Measurements from ENCODE around the gene GRK4. TPM values are rescaled to one million over a fixed set of nuclear protein-coding genes. Genes with fewer than 3 reads are reported as not detected.

Gene GRK4
- total RNA-seq, 1 donor from 2014 or later, result 6.7 TPM

DNA sequence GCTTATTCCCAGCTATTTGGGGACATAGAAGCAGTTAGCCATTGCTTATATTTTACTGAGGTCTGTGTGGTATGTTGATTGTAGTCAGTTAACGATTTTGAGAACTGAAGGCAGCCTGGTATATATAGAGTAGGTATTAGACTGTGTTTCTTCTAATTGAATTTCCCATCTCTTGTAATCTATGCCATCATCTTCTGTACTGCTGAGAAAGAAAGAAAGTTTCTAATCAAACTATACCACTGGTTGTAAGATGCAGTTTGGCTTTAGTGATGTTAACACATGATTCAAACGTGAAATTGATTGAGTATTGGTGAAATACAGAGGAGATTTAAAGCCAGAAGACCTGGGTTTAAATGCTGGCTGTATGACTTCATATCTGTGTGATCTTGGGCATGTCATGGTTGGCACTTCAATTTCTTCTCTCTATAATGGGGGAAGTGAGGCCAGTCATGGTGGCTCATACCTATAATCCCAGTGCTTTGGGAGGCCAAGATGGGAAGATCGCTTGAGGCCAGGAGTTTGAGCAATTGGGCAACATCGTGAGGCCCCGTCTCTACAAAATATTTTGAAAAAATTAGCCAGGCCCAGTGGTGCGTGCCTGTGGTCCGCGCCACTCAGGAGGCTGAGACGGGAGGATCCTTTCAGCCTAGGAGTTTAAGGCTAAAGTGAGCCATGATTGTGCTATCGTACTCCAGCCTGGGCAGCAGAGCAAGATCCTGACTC is 122.7 kb downstream of the GRK4 start:
- DNase-seq (ENCODE audit: low read depth), result no peak
- H3K36me3 ChIP-seq (ENCODE audit: insufficient read depth, low read length), result peaks cover 19% of the 10 kb centered on the region
- no peak overlapping the region for H3K4me3 ChIP-seq (ENCODE audit: insufficient read depth, low read depth, low read length)
- H3K27ac Mint-ChIP-seq (ENCODE audit: unreplicated experiment), result no peak overlapping the region
- no peaks in the 10 kb centered on the region for H3K4me1 ChIP-seq (ENCODE audit: insufficient read depth, low read length)
- no peaks in the 10 kb centered on the region for H3K27me3 Mint-ChIP-seq (ENCODE audit: low read depth, unreplicated experiment)
- no peaks in the 10 kb centered on the region for H3K9me3 ChIP-seq (ENCODE audit: insufficient read depth, low read depth, low read length)
- no peak for FAIRE-seq
- no peaks in the 10 kb centered on the region for H3K27me3 ChIP-seq (ENCODE audit: insufficient read depth, low read length)
- H3K9ac ChIP-seq (ENCODE audit: low read length), result no peak overlapping the region
- H3K4me3 Mint-ChIP-seq (ENCODE audit: unreplicated experiment), result no peak overlapping the region
- H3K36me3 Mint-ChIP-seq (ENCODE audit: low read depth, unreplicated experiment), result peaks cover 9% of the 10 kb centered on the region
- peaks cover 67% of the 10 kb centered on the region for H3K79me2 ChIP-seq (ENCODE audit: insufficient read depth, low read length)
- H3K4me1 Mint-ChIP-seq (ENCODE audit: low read depth, unreplicated experiment), result peaks cover 4% of the 10 kb centered on the region
- no peak overlapping the region for H2AFZ ChIP-seq (ENCODE audit: low read depth, low read length)
- peaks cover 74% of the 10 kb centered on the region for H4K20me1 ChIP-seq (ENCODE audit: insufficient read depth, low read length)
- H3K27ac ChIP-seq (ENCODE audit: low read depth, low read length), result no peak overlapping the region
- H3K4me2 ChIP-seq (ENCODE audit: low read length), result no peak overlapping the region
- TF ChIP-seq, protein P1, sequence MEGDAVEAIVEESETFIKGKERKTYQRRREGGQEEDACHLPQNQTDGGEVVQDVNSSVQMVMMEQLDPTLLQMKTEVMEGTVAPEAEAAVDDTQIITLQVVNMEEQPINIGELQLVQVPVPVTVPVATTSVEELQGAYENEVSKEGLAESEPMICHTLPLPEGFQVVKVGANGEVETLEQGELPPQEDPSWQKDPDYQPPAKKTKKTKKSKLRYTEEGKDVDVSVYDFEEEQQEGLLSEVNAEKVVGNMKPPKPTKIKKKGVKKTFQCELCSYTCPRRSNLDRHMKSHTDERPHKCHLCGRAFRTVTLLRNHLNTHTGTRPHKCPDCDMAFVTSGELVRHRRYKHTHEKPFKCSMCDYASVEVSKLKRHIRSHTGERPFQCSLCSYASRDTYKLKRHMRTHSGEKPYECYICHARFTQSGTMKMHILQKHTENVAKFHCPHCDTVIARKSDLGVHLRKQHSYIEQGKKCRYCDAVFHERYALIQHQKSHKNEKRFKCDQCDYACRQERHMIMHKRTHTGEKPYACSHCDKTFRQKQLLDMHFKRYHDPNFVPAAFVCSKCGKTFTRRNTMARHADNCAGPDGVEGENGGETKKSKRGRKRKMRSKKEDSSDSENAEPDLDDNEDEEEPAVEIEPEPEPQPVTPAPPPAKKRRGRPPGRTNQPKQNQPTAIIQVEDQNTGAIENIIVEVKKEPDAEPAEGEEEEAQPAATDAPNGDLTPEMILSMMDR (IDR thresholded peaks at IDR 0.05; ENCODE audit: insufficient read depth, low read depth, low read length), result no peak
- TF ChIP-seq EZH2 (IDR thresholded peaks at IDR 0.05; ENCODE audit: insufficient read depth, low read length), result no peak
- no peaks in the 10 kb centered on the region for H3K9me3 Mint-ChIP-seq (ENCODE audit: unreplicated experiment)

DNA sequence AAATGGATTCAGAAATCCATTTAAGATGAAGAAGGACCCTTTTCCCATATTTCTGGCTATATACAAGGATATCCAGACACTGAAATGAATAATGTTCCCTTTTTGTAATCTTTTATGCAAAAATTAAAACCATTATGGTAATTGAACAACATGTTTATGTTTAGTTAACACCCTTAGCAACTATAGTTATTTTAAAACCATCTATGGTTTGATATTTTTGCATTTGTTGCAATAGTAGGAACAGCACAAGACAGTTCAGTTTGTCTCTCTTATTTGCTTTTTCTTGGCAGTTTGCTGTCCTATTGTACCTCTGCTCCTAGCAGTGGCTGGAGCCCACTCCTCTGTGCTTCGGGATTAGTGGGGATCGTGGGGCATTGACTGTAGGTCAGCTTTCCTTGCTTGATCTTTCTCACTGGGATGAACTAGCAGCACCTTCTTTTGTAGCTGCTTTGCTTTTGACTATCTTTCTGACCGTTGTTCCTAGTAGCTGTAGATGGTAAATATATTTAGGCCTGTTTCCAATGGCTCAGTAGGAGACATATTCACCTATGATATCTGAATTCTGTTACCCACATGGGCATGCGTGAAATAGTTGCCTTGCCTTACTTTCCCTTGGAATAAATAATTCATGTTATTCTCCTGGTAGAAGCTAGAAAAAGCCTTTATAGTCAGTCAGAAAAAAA is 123.9 kb downstream of the GRK4 start:
- H3K36me3 ChIP-seq (ENCODE audit: insufficient read depth, low read length), result peaks cover 19% of the 10 kb centered on the region
- H3K4me2 ChIP-seq (ENCODE audit: low read length), result no peak overlapping the region
- no peak overlapping the region for H3K27ac Mint-ChIP-seq (ENCODE audit: unreplicated experiment)
- TF ChIP-seq, protein P1 (IDR thresholded peaks at IDR 0.05; ENCODE audit: insufficient read depth, low read depth, low read length), result no peak
- no peak for TF ChIP-seq EZH2 (IDR thresholded peaks at IDR 0.05; ENCODE audit: insufficient read depth, low read length)
- H3K4me1 ChIP-seq (ENCODE audit: insufficient read depth, low read length), result no peaks in the 10 kb centered on the region
- no peaks in the 10 kb centered on the region for H3K27me3 ChIP-seq (ENCODE audit: insufficient read depth, low read length)
- peaks cover 56% of the 10 kb centered on the region for H3K79me2 ChIP-seq (ENCODE audit: insufficient read depth, low read length)
- H3K9ac ChIP-seq (ENCODE audit: low read length), result no peak overlapping the region
- no peak overlapping the region for H3K4me3 Mint-ChIP-seq (ENCODE audit: unreplicated experiment)
- no peak overlapping the region for H2AFZ ChIP-seq (ENCODE audit: low read depth, low read length)
- DNase-seq (ENCODE audit: low read depth) (no peak), FAIRE-seq (no peak)
- H3K4me3 ChIP-seq (ENCODE audit: insufficient read depth, low read depth, low read length), result no peak overlapping the region
- no peaks in the 10 kb centered on the region for H3K27me3 Mint-ChIP-seq (ENCODE audit: low read depth, unreplicated experiment)
- H4K20me1 ChIP-seq (ENCODE audit: insufficient read depth, low read length), result peaks cover 63% of the 10 kb centered on the region
- peaks cover 4% of the 10 kb centered on the region for H3K4me1 Mint-ChIP-seq (ENCODE audit: low read depth, unreplicated experiment)
- H3K9me3 Mint-ChIP-seq (ENCODE audit: unreplicated experiment), result no peaks in the 10 kb centered on the region
- H3K36me3 Mint-ChIP-seq (ENCODE audit: low read depth, unreplicated experiment), result peaks cover 9% of the 10 kb centered on the region
- no peaks in the 10 kb centered on the region for H3K9me3 ChIP-seq (ENCODE audit: insufficient read depth, low read depth, low read length)
- H3K27ac ChIP-seq (ENCODE audit: low read depth, low read length), result no peak overlapping the region

Other genes starting within 250 kb of the GRK4 start
- gene TNIP2, start 207.2 kb upstream of the GRK4 start, total RNA-seq, result 31.1 and 33.7 TPM in 2 replicates
- gene SH3BP2, start 170.5 kb upstream of the GRK4 start, total RNA-seq, result 33.7 and 35.0 TPM in 2 replicates
- 258 and 280 TPM in 2 replicates for gene ADD1, start 119.7 kb upstream of the GRK4 start, total RNA-seq
- gene NOP14, start 165 bp upstream of the GRK4 start, total RNA-seq, result 28.3 and 35.3 TPM in 2 replicates
- not detected in 2 replicates for gene HTT-AS, start 111.0 kb downstream of the GRK4 start, total RNA-seq
- 62.8 and 65.2 TPM in 2 replicates for gene HTT, start 111.1 kb downstream of the GRK4 start, total RNA-seq